Mucosa of rectum (tissue), 2 donors: ENCODE measurements around the gene CYP39A1.

Source experiments
- H3K27ac ChIP-seq, 2 donors: one replicate each; pipeline ENCODE4 v1.7.0; 2013; ENCODE audit warnings: inconsistent platforms in 2 of 2, low read depth in 2 of 2, low read length in 2 of 2
- H3K27me3 ChIP-seq, 2 donors: one replicate each; pipeline ENCODE4 v1.7.0; 2013; ENCODE audit warnings: low read length in 2 of 2; ENCODE audit not compliant: control insufficient read depth in 2 of 2, insufficient read depth in 2 of 2
- H3K36me3 ChIP-seq, 2 donors: one replicate each; pipeline ENCODE4 v1.7.0; 2013; ENCODE audit warnings: low read length in 2 of 2; ENCODE audit not compliant: control insufficient read depth in 2 of 2, insufficient read depth in 2 of 2
- H3K4me1 ChIP-seq, 2 donors: one replicate each; pipeline ENCODE4 v1.7.0; 2013; ENCODE audit warnings: low read length in 2 of 2, mild to moderate bottlenecking in 1 of 2; ENCODE audit not compliant: control insufficient read depth in 2 of 2, insufficient read depth in 2 of 2
- H3K4me3 ChIP-seq, 2 donors: one replicate each; pipeline ENCODE4 v1.7.0; 2013; ENCODE audit warnings: low read length in 2 of 2
- H3K9ac ChIP-seq, 2 donors: one replicate each; pipeline ENCODE4 v1.7.0; 2013; ENCODE audit warnings: low read length in 2 of 2, low read depth in 1 of 2, mild to moderate bottlenecking in 1 of 2
- H3K9me3 ChIP-seq, 2 donors: one replicate each; pipeline ENCODE4 v1.7.0; 2013; ENCODE audit warnings: low read length in 2 of 2; ENCODE audit not compliant: control insufficient read depth in 2 of 2
- donor health status: healthy.
- donor health status: Normal muscosa, but diverticular disease.

Gene CYP39A1

GRCh38 chr6:46677314-46677654 lies 24.7 kb upstream of the CYP39A1 start:
- Histone ChIP-seq H3K4me1 (no peaks in the 10 kb centered on the region), H3K4me3 (no peak overlapping the region), H3K27ac (no peak overlapping the region), H3K27me3 (no peaks in the 10 kb centered on the region), H3K9ac (no peak overlapping the region), H3K36me3 (peaks cover 0 to 3% of the 10 kb centered on the region in 2 donors), H3K9me3 (no peaks in the 10 kb centered on the region)

GRCh38 chr6:46676604-46677313 lies 24.1 kb upstream of the CYP39A1 start:
- H3K4me3 ChIP-seq = no peak overlapping the region
- H3K9ac ChIP-seq = no peak overlapping the region
- no peaks in the 10 kb centered on the region for H3K27me3 ChIP-seq
- no peaks in the 10 kb centered on the region for H3K4me1 ChIP-seq
- no peak overlapping the region for H3K27ac ChIP-seq
- no peaks in the 10 kb centered on the region for H3K9me3 ChIP-seq
- H3K36me3 ChIP-seq = peaks cover 0 to 3% of the 10 kb centered on the region in 2 donors

DNA sequence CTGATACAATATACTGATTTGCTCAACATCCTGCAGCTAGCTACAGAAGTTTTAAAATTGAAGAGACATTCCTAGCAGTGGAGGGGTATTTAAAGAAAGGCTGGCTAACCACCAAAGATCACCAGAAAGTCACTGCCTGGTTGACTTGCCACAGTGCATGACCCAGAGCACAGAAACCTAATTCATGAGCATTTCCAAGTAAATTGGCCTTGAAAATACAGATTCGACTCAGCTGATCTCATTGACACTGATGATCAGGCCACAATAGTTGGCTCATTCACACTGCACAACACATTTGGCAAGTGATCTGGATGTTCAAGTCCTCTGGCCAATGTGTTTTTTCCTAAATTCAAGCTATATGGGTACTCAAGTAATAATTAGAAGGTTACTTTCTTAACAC lies 21.8 kb upstream of the CYP39A1 start:
- Histone ChIP-seq H3K9me3 (no peaks in the 10 kb centered on the region), H3K9ac (no peak overlapping the region), H3K27ac (no peak overlapping the region), H3K36me3 (peaks cover 0 to 3% of the 10 kb centered on the region in 2 donors), H3K4me3 (no peak overlapping the region), H3K27me3 (no peaks in the 10 kb centered on the region), H3K4me1 (no peaks in the 10 kb centered on the region)

DNA sequence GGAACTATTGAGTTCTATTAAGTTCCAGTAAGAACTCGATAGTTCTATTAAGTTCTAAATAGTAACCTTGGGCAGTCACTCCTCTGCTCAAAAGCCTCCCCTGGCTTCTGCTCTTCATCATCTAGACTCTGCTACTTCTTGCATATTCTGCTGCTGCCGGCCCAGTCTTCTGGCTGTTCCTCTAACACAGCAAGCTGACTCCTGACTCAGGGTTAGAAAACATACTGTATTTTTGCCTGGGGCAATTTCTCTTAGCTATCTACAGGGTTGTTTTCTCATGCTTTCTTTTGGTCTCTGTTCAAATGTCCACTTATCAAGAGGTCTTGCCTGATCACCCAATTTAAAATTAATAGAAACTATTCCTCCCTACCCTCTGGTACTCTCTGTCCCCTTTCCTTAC lies 14.8 kb upstream of the CYP39A1 start:
- no peaks in the 10 kb centered on the region for H3K36me3 ChIP-seq
- no peaks in the 10 kb centered on the region for H3K9me3 ChIP-seq
- no peaks in the 10 kb centered on the region for H3K27me3 ChIP-seq
- H3K4me3 ChIP-seq = no peak overlapping the region
- no peaks in the 10 kb centered on the region for H3K4me1 ChIP-seq
- H3K9ac ChIP-seq = no peak overlapping the region
- no peak overlapping the region for H3K27ac ChIP-seq

DNA sequence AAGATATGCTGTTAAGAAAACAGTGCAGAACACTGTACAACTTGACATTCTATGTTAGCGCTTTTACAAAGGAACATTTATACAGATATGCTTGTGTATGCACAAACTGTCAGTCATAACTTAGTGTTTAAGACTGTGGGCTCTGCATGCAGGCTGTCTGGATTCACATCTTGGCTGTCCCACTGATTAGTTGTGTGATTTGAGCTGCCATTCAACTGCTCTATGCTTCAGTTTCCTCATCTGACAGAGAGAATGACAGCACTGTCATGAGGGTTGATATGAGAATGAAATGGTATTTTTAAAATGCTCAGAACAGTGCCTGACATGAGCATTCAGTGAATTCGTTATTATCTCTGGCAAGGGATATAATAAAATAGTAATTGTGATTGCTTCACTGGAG lies 8.9 kb upstream of the CYP39A1 start:
- H3K9me3 ChIP-seq = no peaks in the 10 kb centered on the region
- no peak overlapping the region for H3K4me3 ChIP-seq
- H3K9ac ChIP-seq = no peak overlapping the region
- H3K36me3 ChIP-seq = peaks cover 0 to 2% of the 10 kb centered on the region in 2 donors
- H3K27me3 ChIP-seq = no peaks in the 10 kb centered on the region
- H3K27ac ChIP-seq = no peak overlapping the region
- no peaks in the 10 kb centered on the region for H3K4me1 ChIP-seq

DNA sequence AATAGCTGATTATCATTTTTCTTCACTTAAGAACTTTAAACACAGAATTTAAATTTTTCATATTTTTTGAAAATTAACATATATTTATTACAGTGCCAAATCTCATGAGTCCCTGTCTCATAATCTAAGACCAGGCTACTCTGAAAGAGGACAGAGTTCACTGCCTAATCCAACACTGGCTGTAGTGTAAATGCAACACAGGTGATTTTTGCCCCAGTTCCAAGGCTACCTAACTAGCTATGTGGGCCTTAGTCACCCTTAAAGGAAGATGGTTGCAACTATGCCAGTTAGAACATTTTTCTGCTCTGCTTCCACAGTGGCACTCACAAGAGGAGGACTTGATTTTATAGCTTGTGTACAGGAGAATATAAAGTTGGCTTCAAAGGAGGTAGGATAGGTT lies 5.0 kb upstream of the CYP39A1 start:
- Histone ChIP-seq H3K4me1 (peaks cover 5% of the 10 kb centered on the region in 2 donors), H3K9ac (no peak overlapping the region), H3K27ac (no peak overlapping the region)

GRCh38 chr6:46655803-46656202 lies 3.2 kb upstream of the CYP39A1 start:
- no peak overlapping the region for H3K27ac ChIP-seq
- H3K4me1 ChIP-seq = peaks cover 5% of the 10 kb centered on the region in 2 donors
- peaks cover 0 to 2% of the 10 kb centered on the region in 2 donors for H3K36me3 ChIP-seq
- H3K4me3 ChIP-seq = no peak overlapping the region
- no peaks in the 10 kb centered on the region for H3K27me3 ChIP-seq
- no peak overlapping the region for H3K9ac ChIP-seq
- H3K9me3 ChIP-seq = no peaks in the 10 kb centered on the region

More for the DNA sequence above, 5.0 kb upstream of the CYP39A1 start:
- H3K4me3 ChIP-seq = no peak overlapping the region
- H3K27me3 ChIP-seq = no peaks in the 10 kb centered on the region
- H3K9me3 ChIP-seq = no peaks in the 10 kb centered on the region
- peaks cover 0 to 2% of the 10 kb centered on the region in 2 donors for H3K36me3 ChIP-seq

DNA sequence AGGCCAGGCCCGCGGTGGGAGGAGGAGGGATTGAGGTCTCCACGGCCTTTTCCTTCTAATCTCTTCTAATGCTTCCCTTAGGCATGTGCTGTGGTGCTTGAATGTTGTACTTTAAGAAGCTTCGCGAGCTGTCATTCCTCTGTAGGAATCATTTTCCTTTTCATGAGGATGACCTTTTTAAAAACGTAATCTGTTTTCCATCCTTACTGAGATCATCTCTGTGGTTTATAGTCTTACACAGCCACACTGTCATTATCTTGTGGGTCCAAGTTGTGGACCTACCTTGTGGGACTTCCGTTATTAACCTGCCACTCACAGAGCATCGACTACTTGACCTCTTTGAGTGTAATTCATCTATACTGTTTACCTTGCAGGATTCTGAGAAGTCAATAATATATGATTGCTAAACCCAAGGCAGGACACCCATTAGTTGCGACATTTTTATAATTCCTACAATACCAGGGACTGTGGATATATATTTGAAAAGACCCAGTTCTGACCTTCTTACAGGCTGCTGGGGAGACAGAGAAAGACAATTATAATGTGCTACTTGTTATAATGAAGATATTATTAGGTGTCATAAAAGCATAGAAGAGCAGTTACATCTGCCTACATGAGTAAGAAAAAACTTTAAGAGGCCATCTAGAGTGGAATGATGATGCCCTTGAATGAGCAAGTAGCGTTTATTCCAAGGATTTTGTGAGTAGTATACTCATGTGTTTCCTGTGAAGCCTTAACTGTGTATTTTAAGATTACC lies 999 bp upstream of the CYP39A1 start:
- peaks cover 5 to 8% of the 10 kb centered on the region in 2 donors for H3K4me1 ChIP-seq
- peak overlapping the region in 1 of 2 donors; percentile 64 for H3K27ac ChIP-seq
- peak overlapping the region; percentile 78 to 96 for H3K4me3 ChIP-seq
- no peaks in the 10 kb centered on the region for H3K27me3 ChIP-seq
- peaks cover 0 to 2% of the 10 kb centered on the region in 2 donors for H3K36me3 ChIP-seq
- H3K9me3 ChIP-seq = no peaks in the 10 kb centered on the region
- peak overlapping the region; percentile 61 to 74 for H3K9ac ChIP-seq

GRCh38 chr6:46652232-46652602 lies 401 bp downstream of the CYP39A1 start:
- Histone ChIP-seq H3K36me3 (no peaks in the 10 kb centered on the region), H3K4me1 (peaks cover 5 to 8% of the 10 kb centered on the region in 2 donors), H3K9ac (peak overlapping the region; percentile 43 to 84), H3K27ac (peak overlapping the region; percentile 12 to 66), H3K4me3 (peak overlapping the region; percentile 78 to 96), H3K27me3 (no peaks in the 10 kb centered on the region), H3K9me3 (no peaks in the 10 kb centered on the region)

DNA sequence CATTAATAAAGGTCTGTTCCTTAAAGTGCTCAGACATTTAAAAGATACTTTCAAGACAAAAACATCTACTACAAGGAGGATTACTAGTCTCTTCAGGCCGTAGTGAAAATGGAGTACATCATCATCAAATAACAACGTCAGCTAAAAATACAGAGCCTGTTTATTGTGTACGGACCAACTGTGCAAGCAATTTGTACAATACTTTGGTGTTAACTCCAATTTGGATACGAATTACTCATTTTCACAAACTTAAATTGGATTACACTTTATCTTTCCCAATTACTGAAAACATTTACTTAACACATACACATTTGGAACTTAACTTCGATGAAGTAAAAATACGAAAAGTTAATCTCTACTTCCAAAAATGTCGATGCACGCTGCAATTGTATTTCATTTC lies 802 bp downstream of the CYP39A1 start:
- H3K27ac ChIP-seq = peak overlapping the region; percentile 12 to 66
- peak overlapping the region; percentile 43 to 84 for H3K9ac ChIP-seq
- no peaks in the 10 kb centered on the region for H3K9me3 ChIP-seq
- peaks cover 5 to 8% of the 10 kb centered on the region in 2 donors for H3K4me1 ChIP-seq
- no peaks in the 10 kb centered on the region for H3K27me3 ChIP-seq
- peak overlapping the region; percentile 78 to 96 for H3K4me3 ChIP-seq
- H3K36me3 ChIP-seq = no peaks in the 10 kb centered on the region
